ENCODE data around the gene FRMD1. TPM values are rescaled to one million over a fixed set of nuclear protein-coding genes. Genes with fewer than 3 reads are reported as not detected.

FRMD1 gene
- total and polyA plus RNA-seq, 2 of the 8 experiments (the other 6 are each of a cell fraction or from before 2014, with no cell fraction given), result 0.36 TPM; not detected in 1

DNA sequence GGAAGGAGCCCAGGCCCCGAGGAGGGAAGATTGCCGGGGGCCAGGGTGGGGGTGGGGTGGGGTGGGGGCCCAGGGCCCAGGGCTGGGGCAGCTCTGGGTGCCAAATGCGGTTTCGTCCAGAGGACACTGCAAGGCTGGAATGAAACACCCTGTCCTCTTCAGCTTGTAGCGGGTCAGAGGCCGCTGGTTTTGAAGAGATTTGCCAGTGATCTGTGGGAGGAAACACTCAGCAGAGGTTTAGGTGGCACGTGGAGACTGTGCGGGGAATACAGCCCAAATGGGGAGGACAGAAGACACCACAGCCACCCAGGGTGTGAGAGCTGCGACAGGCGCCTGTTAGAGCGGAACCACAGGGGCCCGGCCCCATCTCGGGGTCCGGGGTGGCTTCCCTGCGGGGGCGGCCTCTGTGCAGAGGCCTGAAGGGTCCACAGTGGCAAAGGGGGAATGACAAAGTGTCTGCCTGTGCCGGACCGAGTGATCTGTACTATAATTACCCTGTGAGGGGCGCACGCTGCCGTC lies 29.2 kb downstream of the FRMD1 start:
- no peak for DNase-seq (ENCODE audit: low read depth in 1 of 2, low spot score in 2 of 2)
- no peak overlapping the region for H3K27ac ChIP-seq (ENCODE audit: low read depth, low read length)
- POLR2A ChIA-PET (ENCODE audit: partially characterized antibody), result interaction anchor here (1.0 kb wide), 1 partner anchor 112 kb away, joined by 4 read pairs; no protein-coding TSS in a partner anchor
- H3K36me3 ChIP-seq (ENCODE audit: control insufficient read depth in 2 of 4, insufficient read depth in 4 of 4, low read length in 3 of 4), result no peaks in the 10 kb centered on the region
- WGBS, 2 experiments (ENCODE audit: extremely low coverage in 1 of 2, insufficient coverage in 1 of 2, insufficient read length in 1 of 2, insufficient replicate concordance in 2 of 2, low coverage in 1 of 2, low lambda C conversion rate in 2 of 2, missing lambda C conversion rate in 1 of 2), result 89% methylated on average over 16 of the region's 21 CpGs; no CpG with 5 or more reads in 1 of the 2 experiments
- no peak overlapping the region for H2BK12ac ChIP-seq (ENCODE audit: low read depth, low read length)
- no peak overlapping the region for H2BK20ac ChIP-seq (ENCODE audit: low read length)
- H3K14ac ChIP-seq (ENCODE audit: insufficient read length), result no peak overlapping the region
- CTCF ChIA-PET (ENCODE audit: partially characterized antibody), result interaction anchor here (0.7 to 1.4 kb wide), 3 partner anchors 12 to 24 kb away, joined by 3 to 6 read pairs (median 3); no protein-coding TSS in a partner anchor
- no peaks in the 10 kb centered on the region for H3K27me3 ChIP-seq (replicated peaks in 1 of 4; ENCODE audit: control insufficient read depth in 3 of 4, extremely low read depth in 1 of 4, insufficient read depth in 3 of 4, low read length in 3 of 4)
- no peak overlapping the region for H2BK120ac ChIP-seq (replicated peaks; ENCODE audit: low read depth, low read length)
- H4K20me1 ChIP-seq (replicated peaks in 1 of 2; ENCODE audit: control insufficient read depth in 1 of 2, insufficient read depth in 2 of 2, low read length in 2 of 2), result no peaks in the 10 kb centered on the region
- H3K23me2 ChIP-seq (ENCODE audit: low read depth, low read length), result no peaks in the 10 kb centered on the region
- H3K79me2 ChIP-seq (ENCODE audit: control insufficient read depth in 1 of 2, insufficient read depth in 2 of 2, low read length in 2 of 2), result no peaks in the 10 kb centered on the region
- TF ChIP-seq, protein P1, sequence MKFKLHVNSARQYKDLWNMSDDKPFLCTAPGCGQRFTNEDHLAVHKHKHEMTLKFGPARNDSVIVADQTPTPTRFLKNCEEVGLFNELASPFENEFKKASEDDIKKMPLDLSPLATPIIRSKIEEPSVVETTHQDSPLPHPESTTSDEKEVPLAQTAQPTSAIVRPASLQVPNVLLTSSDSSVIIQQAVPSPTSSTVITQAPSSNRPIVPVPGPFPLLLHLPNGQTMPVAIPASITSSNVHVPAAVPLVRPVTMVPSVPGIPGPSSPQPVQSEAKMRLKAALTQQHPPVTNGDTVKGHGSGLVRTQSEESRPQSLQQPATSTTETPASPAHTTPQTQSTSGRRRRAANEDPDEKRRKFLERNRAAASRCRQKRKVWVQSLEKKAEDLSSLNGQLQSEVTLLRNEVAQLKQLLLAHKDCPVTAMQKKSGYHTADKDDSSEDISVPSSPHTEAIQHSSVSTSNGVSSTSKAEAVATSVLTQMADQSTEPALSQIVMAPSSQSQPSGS (IDR thresholded peaks at IDR 0.05; ENCODE audit: low read length), result no peak
- TF ChIP-seq SRF (IDR thresholded peaks at IDR 0.05; ENCODE audit: low read depth, low read length) (no peak), JUND (IDR thresholded peaks at IDR 0.05; ENCODE audit: low read length) (no peak), HDAC2 (IDR thresholded peaks at IDR 0.05; ENCODE audit: borderline replicate concordance in 1 of 2, low read depth in 2 of 2, low read length in 2 of 2) (no peak), ZNF274 (IDR thresholded peaks at IDR 0.05; ENCODE audit: borderline replicate concordance, extremely low read depth, low read length) (no peak), BCL11A (IDR thresholded peaks at IDR 0.05; ENCODE audit: low read depth in 2 of 2, low read length in 2 of 2) (no peak)
- no peaks in the 10 kb centered on the region for H3K9me3 ChIP-seq (ENCODE audit: insufficient read depth in 2 of 2, low read depth in 1 of 2, low read length in 1 of 2)
- H3K18ac ChIP-seq (ENCODE audit: extremely low read depth, low read length), result no peak overlapping the region
- no peak overlapping the region for H2AK5ac ChIP-seq (ENCODE audit: low read depth, low read length)
- no peak overlapping the region for H4K5ac ChIP-seq (ENCODE audit: insufficient read length, low read depth, low read length)
- H3K4ac ChIP-seq (replicated peaks; ENCODE audit: insufficient read length, low read depth, low read length), result no peak overlapping the region
- no peaks in the 10 kb centered on the region for H3K79me1 ChIP-seq (ENCODE audit: low read depth, low read length)
- no peak overlapping the region for H2BK15ac ChIP-seq (ENCODE audit: low read length)
- no peak overlapping the region for H3K4me3 ChIP-seq (ENCODE audit: extremely low read depth in 1 of 4, insufficient read depth in 2 of 4, low read depth in 3 of 4, low read length in 4 of 4)
- H3K23ac ChIP-seq (ENCODE audit: insufficient read length), result no peak overlapping the region
- H2BK5ac ChIP-seq (ENCODE audit: low read depth, low read length), result no peak overlapping the region
- no peak overlapping the region for H3K9ac ChIP-seq (replicated peaks in 1 of 4; ENCODE audit: extremely low read depth in 1 of 4, low read depth in 3 of 4, low read length in 3 of 4)
- H3K4me1 ChIP-seq (replicated peaks in 1 of 4; ENCODE audit: control insufficient read depth in 3 of 4, insufficient read depth in 4 of 4, low read length in 3 of 4), result no peaks in the 10 kb centered on the region; a peak in 3 of 7 replicates
- no peak overlapping the region for H3K4me2 ChIP-seq (ENCODE audit: insufficient read depth in 1 of 2, low read depth in 2 of 2, low read length in 2 of 2)
- FAIRE-seq, result no peak
- H2AFZ ChIP-seq (ENCODE audit: low read length), result no peak overlapping the region
- no peak overlapping the region for H3K56ac ChIP-seq (replicated peaks; ENCODE audit: insufficient read length, low read depth, low read length)
- H4K8ac ChIP-seq (ENCODE audit: extremely low read depth, insufficient read depth, low read length), result no peak overlapping the region
- H4K91ac ChIP-seq (replicated peaks; ENCODE audit: insufficient read length, low read length), result peak overlapping the region; percentile 55
